Uterus (tissue), 2 donors: ENCODE results near the gene RPGR.

Experiments used
- CTCF ChIP-seq, 4 experiments: fragments of 200-600 bp in 2 of 4; fragments of 450-650 bp in 2 of 4; sonication (generic) in 2 of 4; IDR thresholded peaks; one replicate each; pipeline ENCODE4 v1.5.1; 2016 to 2019; ENCODE audit warnings: antibody characterized with exemption in 4 of 4, mild to moderate bottlenecking in 2 of 4, moderate library complexity in 1 of 4
- POLR2A ChIP-seq, 2 donors: fragments of 450-650 bp; IDR thresholded peaks; one replicate each; pipeline ENCODE4 v1.6.1; 2016; ENCODE audit warnings: antibody characterized with exemption in 2 of 2, mild to moderate bottlenecking in 1 of 2, moderate library complexity in 1 of 2

- TF ChIP-seq CTCF (IDR thresholded peaks at IDR 0.05): no peak
- no peak for TF ChIP-seq POLR2A (IDR thresholded peaks at IDR 0.05)
These were observed 48.6 kb downstream of the RPGR start for GRCh38 chrX:38278682-38279081.
